Left hindlimb (tissue), 1 donor: ENCODE data around the gene KCNMB1.

Experiments
- DNase-seq: peaks from one replicate; pipeline ENCODE4 v3.0.0-alpha.2; 2018

The KCNMB1 gene

DNA sequence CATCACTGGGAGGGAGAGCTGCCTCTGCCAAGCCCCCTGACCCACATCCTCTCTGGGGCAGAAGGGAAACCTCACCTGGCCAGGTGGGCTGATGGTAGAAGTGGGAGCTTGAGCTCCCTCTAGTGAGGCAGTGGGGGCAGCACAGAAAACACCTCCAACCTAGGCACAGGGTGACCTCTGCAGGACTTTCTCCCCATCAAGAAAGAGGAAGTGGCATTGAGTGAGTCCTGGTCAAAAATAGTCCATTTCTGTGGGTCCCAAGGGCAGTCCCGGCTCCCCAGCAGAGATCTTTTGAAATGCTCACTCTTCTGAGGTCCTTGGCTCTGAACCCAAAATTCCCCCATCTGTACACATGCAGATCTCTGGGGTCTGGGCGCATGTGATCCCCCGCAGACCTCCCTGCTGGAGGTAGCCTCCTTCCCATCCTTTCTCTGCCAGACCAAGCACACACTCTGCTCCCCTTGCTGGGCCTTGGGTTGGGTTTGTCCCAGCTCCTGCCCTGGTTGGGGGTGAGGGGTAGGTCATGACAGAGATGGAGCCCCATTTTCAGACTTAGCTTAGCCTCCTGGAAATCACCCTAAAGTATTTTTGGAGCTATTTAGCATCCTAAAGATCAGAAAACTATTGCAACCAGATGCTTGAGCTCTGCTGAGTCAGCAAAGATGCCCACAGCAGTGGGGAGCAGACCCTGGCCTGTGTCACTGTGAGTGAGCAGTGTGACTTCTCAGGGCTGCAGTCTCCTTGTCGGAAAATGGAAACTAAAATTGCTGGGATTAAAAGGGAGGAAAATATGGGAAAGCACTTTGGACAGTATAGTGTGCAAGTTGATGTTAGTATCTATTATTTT, 50.0 kb downstream of the KCNMB1 start:
- no peak for DNase-seq

- DNase-seq, result no peak
Observed at GRCh38 chr5:170338291-170338690, 50.9 kb downstream of the KCNMB1 start.

GRCh38 chr5:170337045-170337733, 52.0 kb downstream of the KCNMB1 start:
- no peak for DNase-seq

DNA sequence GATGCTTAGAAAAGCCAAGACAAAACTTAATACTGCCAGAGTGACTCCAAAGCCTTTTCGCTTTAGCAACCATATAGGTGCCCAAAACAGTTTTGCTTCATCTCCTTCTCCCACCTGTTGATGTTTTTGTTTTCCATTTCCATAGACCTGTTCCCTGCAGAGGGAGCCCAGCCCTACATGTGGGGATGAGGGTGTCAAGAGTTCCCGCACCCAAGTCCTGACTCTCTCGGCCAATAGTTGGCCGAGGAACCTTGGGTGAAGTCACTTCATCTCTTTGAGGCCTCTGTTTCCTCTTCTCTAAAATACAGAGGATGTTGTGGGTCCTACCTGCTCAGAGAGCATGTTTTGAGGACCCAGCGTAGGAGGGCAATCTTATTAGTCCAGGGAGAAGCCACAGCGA, 53.1 kb downstream of the KCNMB1 start:
- DNase-seq, result no peak

DNA sequence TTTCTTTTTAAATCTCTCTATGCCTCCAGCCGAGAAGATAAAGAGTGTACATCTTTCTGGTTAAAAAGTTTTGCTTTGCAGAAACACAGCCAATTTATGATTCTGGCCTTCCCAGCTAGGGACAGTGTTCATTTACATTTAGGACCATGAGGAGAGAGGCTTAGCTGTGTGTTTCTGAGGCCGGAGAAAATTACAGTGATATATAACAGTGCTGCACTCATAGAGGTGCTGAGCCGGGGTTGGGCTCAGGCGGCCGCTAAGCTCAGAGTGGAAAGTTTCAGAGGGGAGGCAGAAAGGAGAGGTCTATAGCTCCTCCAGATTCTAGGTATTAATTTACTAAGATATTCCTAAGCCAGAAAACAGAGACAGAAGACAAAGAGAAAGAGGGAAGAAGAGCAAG, 54.5 kb downstream of the KCNMB1 start:
- DNase-seq, result no peak

DNA sequence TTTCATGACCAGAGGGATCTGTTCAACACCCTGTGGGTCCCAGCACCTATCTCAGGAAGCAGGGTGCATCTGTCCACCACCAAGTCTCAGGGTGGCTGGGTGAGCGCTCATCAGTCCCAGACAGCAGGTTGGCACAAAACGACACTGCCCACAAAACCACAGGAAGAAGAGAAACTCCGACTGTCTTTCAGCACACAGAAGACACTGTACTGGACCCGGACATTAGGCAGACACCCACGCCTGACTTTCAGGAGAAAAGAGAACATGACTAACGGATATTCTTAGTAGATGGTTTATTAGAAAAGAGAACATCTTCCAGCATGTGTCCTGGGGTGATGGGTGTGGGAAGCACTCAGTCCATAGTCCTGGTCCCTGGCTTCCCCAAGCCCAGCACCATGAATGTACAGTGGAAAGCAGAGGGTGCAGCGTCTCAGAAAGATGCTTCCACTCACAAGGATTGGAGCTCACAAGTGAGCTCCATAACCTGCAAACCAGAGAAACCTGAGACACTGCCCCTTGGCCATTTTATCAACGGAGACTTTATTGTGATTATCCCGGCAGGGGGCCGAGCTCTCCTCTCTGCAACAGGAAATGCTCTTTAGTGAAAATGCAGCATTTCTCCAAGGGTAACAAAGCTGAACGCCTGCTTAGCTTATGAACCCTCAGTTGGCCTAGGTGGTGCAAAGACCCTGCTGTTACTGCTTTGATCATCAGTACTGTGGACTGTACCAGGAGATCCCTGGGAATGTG, 55.8 kb downstream of the KCNMB1 start:
- no peak for DNase-seq

DNA sequence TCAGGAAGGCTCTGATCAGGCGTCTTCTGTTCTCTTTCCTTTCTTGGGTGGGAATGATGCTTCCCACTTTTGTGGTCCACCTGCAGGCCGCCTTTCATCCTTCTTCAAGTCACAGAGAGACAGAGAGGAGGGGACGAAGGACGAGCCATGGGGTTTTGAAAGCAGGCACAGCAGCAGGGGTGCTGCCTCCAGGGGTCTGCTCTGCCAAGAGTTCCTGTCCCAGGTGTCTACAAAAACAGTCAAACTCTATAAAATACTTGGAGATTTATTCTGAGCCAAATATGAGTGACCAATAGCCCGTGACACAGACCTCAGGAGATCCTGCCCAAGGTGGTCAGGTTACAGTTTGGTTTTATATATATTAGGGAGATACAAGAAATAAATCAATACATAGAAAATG, 57.1 kb downstream of the KCNMB1 start:
- DNase-seq, result no peak

DNA sequence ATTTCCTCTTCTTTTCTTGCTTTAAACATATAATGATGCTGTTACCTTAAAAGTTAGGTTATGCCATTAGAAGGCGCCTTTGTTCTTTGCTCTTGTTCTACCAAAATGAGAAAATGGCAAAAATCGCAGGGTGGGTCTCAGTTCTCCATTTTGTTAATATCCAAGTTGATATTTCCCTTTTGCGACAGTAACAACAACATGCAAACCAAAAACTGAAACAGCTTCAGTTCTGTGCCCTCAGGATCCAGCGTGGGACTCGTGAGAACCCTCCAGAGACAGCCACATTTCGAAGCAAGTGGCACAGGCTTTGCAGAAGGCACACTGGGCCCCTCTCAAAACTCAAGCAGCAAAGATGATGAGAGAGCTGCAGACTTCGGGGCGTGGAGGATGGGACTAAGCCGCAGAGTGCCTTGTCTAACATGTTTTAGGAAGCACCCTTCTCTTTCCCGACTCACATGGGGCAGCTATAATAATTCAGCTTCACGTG, 58.6 kb downstream of the KCNMB1 start:
- DNase-seq, result no peak

- DNase-seq, result no peak
Observed at GRCh38 chr5:170329524-170329923, 59.6 kb downstream of the KCNMB1 start.

- DNase-seq, result no peak
Observed at GRCh38 chr5:170327829-170328228, 61.3 kb downstream of the KCNMB1 start.

GRCh38 chr5:170327168-170327567, 62.0 kb downstream of the KCNMB1 start:
- no peak for DNase-seq
